PFSK-1 (cell line): Measurements from ENCODE around the gene FGFBP2.

Experiments
- FOXP2 ChIP-seq: optimal IDR thresholded peaks from 2 replicates; pipeline ENCODE3; 2011; ENCODE audit warnings: borderline replicate concordance, control low read depth, inconsistent platforms; ENCODE audit not compliant: insufficient read depth; ENCODE audit errors: extremely low read length, extremely low read depth
- POLR2AphosphoS5 ChIP-seq: IDR thresholded peaks from 2 replicates; pipeline ENCODE4 v1.6.1; 2012; ENCODE audit warnings: low read depth, mild to moderate bottlenecking, control low read depth, low read length, moderate library complexity
- REST ChIP-seq, 2 experiments: IDR thresholded peaks; 2 replicates each; pipeline versions ENCODE4 v1.6.1 to v1.8.0; 2011 to 2012; ENCODE audit warnings: low read depth in 2 of 2, low read length in 2 of 2, control low read depth in 1 of 2, inconsistent platforms in 1 of 2, mild to moderate bottlenecking in 1 of 2, moderate library complexity in 1 of 2; ENCODE audit not compliant: insufficient read depth in 1 of 2
- SIN3A ChIP-seq: IDR thresholded peaks from 2 replicates; pipeline ENCODE4 v1.6.1; 2012; ENCODE audit warnings: mild to moderate bottlenecking, low read length, moderate library complexity, borderline replicate concordance; ENCODE audit not compliant: insufficient read depth
- TAF1 ChIP-seq: IDR thresholded peaks from 2 replicates; pipeline ENCODE4 v1.6.1; 2012; ENCODE audit warnings: low read length, control low read depth, borderline replicate concordance; ENCODE audit not compliant: insufficient read depth

GRCh38 chr4:16000708-16001483, 37.9 kb upstream of the FGFBP2 start:
- TF ChIP-seq REST (IDR thresholded peaks at IDR 0.05; ENCODE audit: insufficient read depth in 1 of 2, low read depth in 2 of 2, low read length in 2 of 2): no peak
- no peak for TF ChIP-seq POLR2AphosphoS5
- no peak for TF ChIP-seq TAF1
- no peak for TF ChIP-seq SIN3A
- TF ChIP-seq FOXP2: no peak
